Measurements from ENCODE around the gene SPAG9. TPM values are rescaled to one million over a fixed set of nuclear protein-coding genes. Genes with fewer than 3 reads are reported as not detected.

Gene SPAG9
- total RNA-seq, 1 donor from 2014 or later: 72.9 TPM

DNA sequence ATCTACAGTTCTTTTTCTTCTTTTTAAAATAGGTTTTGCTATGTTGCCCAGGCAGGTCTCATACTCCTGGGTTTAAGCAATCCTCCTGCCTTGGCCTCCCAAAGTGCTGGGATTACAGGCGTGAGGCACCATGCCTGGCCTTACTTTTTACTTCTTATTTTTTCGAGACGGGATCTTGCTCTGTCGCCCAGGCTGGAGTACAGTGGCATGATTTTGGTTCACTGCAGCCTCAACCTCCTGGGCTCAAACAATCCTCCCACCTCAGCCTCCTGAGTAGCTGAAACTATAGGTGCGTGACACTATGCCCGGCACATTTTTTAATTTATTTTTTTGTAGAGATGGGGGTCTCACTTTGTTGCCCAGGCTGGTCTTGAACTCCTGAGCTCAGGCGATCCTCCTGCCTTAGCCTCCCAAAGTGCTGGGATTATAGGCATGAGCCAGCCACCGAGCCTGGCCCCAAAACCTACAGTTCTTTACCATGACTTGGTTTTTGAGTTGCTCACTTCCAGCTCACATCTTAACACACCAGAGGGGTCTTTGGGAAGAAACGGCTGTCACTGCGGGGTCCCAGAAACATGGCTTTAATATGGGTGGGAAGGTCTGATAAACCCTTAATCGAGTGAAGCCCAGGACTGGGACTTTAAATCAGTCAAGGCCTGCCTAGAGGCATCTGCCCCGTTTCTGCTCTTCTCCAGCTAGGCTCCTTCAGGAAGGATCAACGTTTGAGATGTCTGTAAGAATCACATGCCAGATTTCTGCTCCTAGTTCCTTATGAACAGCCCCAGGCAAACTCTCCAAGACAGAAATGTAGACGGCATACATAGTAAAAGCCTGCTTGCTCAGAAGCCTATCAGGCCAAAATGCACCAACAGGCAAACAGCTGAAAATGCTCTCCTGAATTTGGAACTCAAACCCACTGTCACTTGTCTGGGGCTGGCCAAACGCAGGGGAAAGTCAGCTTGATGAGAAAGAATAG lies 162.8 kb downstream of the SPAG9 start:
- H3K27ac Mint-ChIP-seq: no peak overlapping the region
- H3K27me3 Mint-ChIP-seq (ENCODE audit: low read depth): no peaks in the 10 kb centered on the region
- H3K36me3 Mint-ChIP-seq: no peaks in the 10 kb centered on the region
- TF ChIP-seq, protein P1, sequence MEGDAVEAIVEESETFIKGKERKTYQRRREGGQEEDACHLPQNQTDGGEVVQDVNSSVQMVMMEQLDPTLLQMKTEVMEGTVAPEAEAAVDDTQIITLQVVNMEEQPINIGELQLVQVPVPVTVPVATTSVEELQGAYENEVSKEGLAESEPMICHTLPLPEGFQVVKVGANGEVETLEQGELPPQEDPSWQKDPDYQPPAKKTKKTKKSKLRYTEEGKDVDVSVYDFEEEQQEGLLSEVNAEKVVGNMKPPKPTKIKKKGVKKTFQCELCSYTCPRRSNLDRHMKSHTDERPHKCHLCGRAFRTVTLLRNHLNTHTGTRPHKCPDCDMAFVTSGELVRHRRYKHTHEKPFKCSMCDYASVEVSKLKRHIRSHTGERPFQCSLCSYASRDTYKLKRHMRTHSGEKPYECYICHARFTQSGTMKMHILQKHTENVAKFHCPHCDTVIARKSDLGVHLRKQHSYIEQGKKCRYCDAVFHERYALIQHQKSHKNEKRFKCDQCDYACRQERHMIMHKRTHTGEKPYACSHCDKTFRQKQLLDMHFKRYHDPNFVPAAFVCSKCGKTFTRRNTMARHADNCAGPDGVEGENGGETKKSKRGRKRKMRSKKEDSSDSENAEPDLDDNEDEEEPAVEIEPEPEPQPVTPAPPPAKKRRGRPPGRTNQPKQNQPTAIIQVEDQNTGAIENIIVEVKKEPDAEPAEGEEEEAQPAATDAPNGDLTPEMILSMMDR (IDR thresholded peaks at IDR 0.05; ENCODE audit: unreplicated experiment): no peak
- H3K9me3 Mint-ChIP-seq: no peaks in the 10 kb centered on the region
- DNase-seq (ENCODE audit: low spot score in 2 of 2, unreplicated experiment in 2 of 2): no peak
- H3K4me1 Mint-ChIP-seq: peaks cover 42% of the 10 kb centered on the region
- no peak overlapping the region for H3K4me3 Mint-ChIP-seq

DNA sequence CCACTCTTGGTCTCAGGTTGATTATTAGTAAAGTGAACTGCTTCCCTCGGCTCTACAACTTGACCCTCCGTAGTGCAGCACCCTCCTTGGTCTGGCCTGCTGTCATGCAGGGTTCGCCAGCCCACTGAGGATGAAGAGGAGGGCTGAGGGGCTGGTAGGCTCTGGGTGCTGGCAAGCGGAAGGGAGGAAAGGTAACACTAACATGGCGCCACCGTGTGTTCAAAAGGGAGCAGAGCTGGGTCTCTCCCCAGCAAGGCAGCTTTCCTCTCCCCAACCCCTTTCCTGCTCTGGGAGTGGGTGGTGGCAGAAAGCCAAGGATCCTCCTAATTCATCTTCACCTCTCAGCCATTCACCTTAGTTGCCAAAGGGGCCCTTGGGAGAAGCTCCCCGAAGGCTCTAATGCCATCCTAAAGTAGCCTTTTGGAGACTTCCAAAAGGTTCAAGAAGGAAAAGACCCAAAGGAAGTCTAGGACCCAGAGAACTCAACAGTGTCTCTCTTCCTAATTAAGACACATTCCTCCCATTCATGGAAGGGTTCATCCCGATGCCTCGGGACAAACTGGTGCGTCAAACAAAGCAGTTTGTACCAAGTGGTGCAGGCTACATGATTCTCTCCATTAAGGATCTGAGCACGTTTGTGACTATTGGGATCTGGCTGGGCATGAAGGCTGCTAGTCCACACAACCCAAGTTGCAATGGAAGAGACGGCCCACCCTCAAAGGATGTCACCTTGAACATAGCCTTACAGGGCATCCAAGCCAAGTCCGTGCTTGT lies 163.7 kb downstream of the SPAG9 start:
- Mint-ChIP-seq H3K27me3 (ENCODE audit: low read depth) (no peaks in the 10 kb centered on the region), H3K9me3 (no peaks in the 10 kb centered on the region), H3K27ac (peak overlapping the region; percentile 61), H3K4me3 (no peak overlapping the region), H3K36me3 (no peaks in the 10 kb centered on the region), H3K4me1 (peaks cover 42% of the 10 kb centered on the region)
- TF ChIP-seq, protein P1 (IDR thresholded peaks at IDR 0.05; ENCODE audit: unreplicated experiment): peak; percentile 56
- DNase-seq (ENCODE audit: low spot score in 2 of 2, unreplicated experiment in 2 of 2): peak in 1 of 2 experiments; percentile 72

DNA sequence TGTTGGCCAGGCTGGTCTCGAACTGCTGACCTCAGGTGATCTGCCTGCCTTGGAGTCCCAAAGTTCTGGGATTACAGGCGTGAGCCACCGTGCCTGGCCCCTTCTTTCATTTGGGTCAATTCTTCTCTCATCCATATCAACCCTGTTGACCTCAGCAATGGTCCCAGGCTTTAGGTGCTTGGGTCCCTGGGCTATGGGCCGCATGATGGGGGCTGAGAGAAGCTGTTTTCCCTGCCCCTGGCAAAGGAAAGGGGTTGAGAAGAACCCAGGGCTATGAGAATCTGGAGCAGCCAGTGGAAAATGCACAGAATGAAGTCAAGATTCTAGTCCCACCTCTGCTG lies 164.3 kb downstream of the SPAG9 start:
- Mint-ChIP-seq H3K4me3 (no peak overlapping the region), H3K27ac (no peak overlapping the region)
- TF ChIP-seq, protein P1 (IDR thresholded peaks at IDR 0.05; ENCODE audit: unreplicated experiment): no peak

DNA sequence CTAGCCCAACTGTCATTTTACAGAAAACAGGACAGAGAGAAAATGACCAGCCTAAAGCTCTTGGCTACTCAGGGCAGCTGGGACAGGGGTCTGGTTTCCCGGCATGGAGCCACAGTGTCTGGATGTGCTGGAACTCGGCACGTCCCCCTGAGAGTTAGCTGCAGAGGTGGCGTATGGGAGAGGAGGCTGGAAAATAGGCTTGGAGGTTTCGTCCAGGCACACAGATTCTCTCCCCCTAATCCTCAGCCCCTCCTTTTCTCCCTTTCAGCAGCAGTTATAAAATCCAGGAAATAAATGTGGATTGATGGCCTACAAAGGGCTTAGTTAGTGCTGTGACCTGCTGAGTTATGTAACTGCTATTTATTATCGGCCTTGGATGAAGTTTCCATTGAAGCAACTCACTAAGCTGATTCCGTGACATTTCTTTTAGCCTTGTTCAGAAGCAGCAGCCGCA lies 165.0 kb downstream of the SPAG9 start:
- peak overlapping the region; percentile 81 for H3K27ac Mint-ChIP-seq
- DNase-seq (ENCODE audit: low spot score in 2 of 2, unreplicated experiment in 2 of 2): no peak
- no peaks in the 10 kb centered on the region for H3K9me3 Mint-ChIP-seq
- H3K27me3 Mint-ChIP-seq (ENCODE audit: low read depth): no peaks in the 10 kb centered on the region
- peaks cover 44% of the 10 kb centered on the region for H3K4me1 Mint-ChIP-seq
- TF ChIP-seq, protein P1 (IDR thresholded peaks at IDR 0.05; ENCODE audit: unreplicated experiment): no peak
- H3K4me3 Mint-ChIP-seq: peak overlapping the region; percentile 4
- no peaks in the 10 kb centered on the region for H3K36me3 Mint-ChIP-seq

More for the DNA sequence above, 164.3 kb downstream of the SPAG9 start:
- H3K9me3 Mint-ChIP-seq: no peaks in the 10 kb centered on the region
- DNase-seq (ENCODE audit: low spot score in 2 of 2, unreplicated experiment in 2 of 2): no peak
- no peaks in the 10 kb centered on the region for H3K27me3 Mint-ChIP-seq (ENCODE audit: low read depth)
- H3K4me1 Mint-ChIP-seq: peaks cover 42% of the 10 kb centered on the region
- H3K36me3 Mint-ChIP-seq: no peaks in the 10 kb centered on the region

DNA sequence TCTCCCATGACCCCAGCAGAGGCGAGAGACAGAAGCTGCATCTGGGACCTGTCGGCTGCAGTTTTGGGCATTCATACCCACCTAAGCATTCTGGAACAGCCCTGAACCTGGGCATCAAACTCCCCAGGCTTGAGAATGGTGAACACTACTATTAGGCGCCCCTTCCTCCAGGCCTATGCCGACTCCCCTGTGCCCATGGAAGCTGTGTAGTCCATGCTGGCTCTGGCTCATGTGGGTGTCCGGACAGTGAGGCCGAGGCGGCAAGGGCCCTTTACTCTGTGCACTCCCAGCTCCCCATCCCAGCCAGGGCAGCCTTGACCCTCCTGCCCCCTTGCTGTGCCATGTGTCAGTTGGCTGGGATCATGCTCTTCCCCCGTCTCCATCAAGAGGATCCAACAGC lies 165.5 kb downstream of the SPAG9 start:
- H3K27ac Mint-ChIP-seq: peak overlapping the region; percentile 89
- no peaks in the 10 kb centered on the region for H3K27me3 Mint-ChIP-seq (ENCODE audit: low read depth)
- TF ChIP-seq, protein P1 (IDR thresholded peaks at IDR 0.05; ENCODE audit: unreplicated experiment): no peak
- peak overlapping the region; percentile 4 for H3K4me3 Mint-ChIP-seq
- no peak for DNase-seq (ENCODE audit: low spot score in 2 of 2, unreplicated experiment in 2 of 2)
- no peaks in the 10 kb centered on the region for H3K9me3 Mint-ChIP-seq
- no peaks in the 10 kb centered on the region for H3K36me3 Mint-ChIP-seq
- H3K4me1 Mint-ChIP-seq: peaks cover 49% of the 10 kb centered on the region

All from mesothelial cell of epicardium (in vitro differentiated cells).